Aorta (tissue), 5 donors: ENCODE results near the gene MORN1. TPM values are rescaled to one million over a fixed set of nuclear protein-coding genes. Genes with fewer than 3 reads are reported as not detected.

ENCODE experiments used
- ATAC-seq: fragments of 200-7000 bp; cut with Tn5 transposase; one replicate; pipeline ENCODE4 v1.9.1; 2022; ENCODE audit warnings: moderate library complexity; ENCODE audit not compliant: low FRiP score
- DNase-seq, 2 donors: peaks; one replicate each; pipeline ENCODE4 v3.0.0-alpha.2; 2020
- H3K27ac ChIP-seq, 2 donors: one replicate each; pipeline ENCODE4 v1.5.1; 2013; ENCODE audit warnings: low read length in 2 of 2, mild to moderate bottlenecking in 2 of 2, moderate library complexity in 2 of 2, control low read depth in 1 of 2, inconsistent platforms in 1 of 2, low read depth in 1 of 2
- H3K27me3 ChIP-seq, 2 donors: one replicate each; pipeline ENCODE4 v1.6.1; 2013; ENCODE audit warnings: control low read depth in 1 of 2, low read length in 1 of 2, mild to moderate bottlenecking in 1 of 2, moderate library complexity in 1 of 2; ENCODE audit not compliant: insufficient read depth in 2 of 2, control insufficient read depth in 1 of 2
- H3K36me3 ChIP-seq, 2 donors: one replicate each; pipeline ENCODE4 v1.6.1; 2013; ENCODE audit warnings: control low read depth in 1 of 2, low read length in 1 of 2, mild to moderate bottlenecking in 1 of 2; ENCODE audit not compliant: insufficient read depth in 2 of 2, control insufficient read depth in 1 of 2
- H3K4me1 ChIP-seq, 2 donors: one replicate each; pipeline ENCODE4 v1.6.1; 2013; ENCODE audit warnings: low read length in 2 of 2, control low read depth in 1 of 2, mild to moderate bottlenecking in 1 of 2, moderate library complexity in 1 of 2; ENCODE audit not compliant: insufficient read depth in 2 of 2, control insufficient read depth in 1 of 2
- H3K4me3 ChIP-seq, 2 donors: one replicate each; pipeline ENCODE4 v1.5.1; 2013; ENCODE audit warnings: low read length in 2 of 2, control low read depth in 1 of 2, mild to moderate bottlenecking in 1 of 2
- H3K9me3 ChIP-seq: one replicate; pipeline ENCODE4 v1.6.1; 2013; ENCODE audit warnings: mild to moderate bottlenecking, low read length; ENCODE audit not compliant: control insufficient read depth
- WGBS, 2 donors: extraction: QIAGEN DNeasy Blood & Tissue Kit; methylation state at CpG; one replicate each; pipeline ENCODE4 v1.1.7; 2013; 5-methylcytosine and 5-hydroxymethylcytosine counted together
- intact Hi-C, 2 donors: fragments of 100-400 bp; cut with DNase I; formaldehyde crosslinking; loops; one replicate each; pipeline versions ENCODE4 v1.14.2 to v1.15.0; 2022
- polyA plus RNA-seq, 2 donors: library from polyadenylated mRNA; stranded (reverse); fragments of 200-250 nt; gene quantifications; one replicate each; pipeline ENCODE4 v1.2.3, GENCODE V29; 2013
- total RNA-seq, 2 donors: library from RNA; stranded (reverse); fragmentation: NEBNext Ultra II Directional; extraction: Animal tissue kit (Norgen Biotek cat#: 25700); gene quantifications; one replicate each; pipeline ENCODE4 v1.2.1, GENCODE V29; 2021
- donor health status: healthy with polysubstance abuse.
- donor health status: Bipolar disorder and iron deficiency.
- donor health status: DM: no; HTN: no; CAD: no.
- donor health status: DM: no; HTN: no; CAD: no.
- donor health status: DM: yes; HTN: yes; CAD: no.

Gene MORN1
- total and polyA plus RNA-seq, 4 donors, result 0.50 to 12.0 (median 6.9) TPM

DNA sequence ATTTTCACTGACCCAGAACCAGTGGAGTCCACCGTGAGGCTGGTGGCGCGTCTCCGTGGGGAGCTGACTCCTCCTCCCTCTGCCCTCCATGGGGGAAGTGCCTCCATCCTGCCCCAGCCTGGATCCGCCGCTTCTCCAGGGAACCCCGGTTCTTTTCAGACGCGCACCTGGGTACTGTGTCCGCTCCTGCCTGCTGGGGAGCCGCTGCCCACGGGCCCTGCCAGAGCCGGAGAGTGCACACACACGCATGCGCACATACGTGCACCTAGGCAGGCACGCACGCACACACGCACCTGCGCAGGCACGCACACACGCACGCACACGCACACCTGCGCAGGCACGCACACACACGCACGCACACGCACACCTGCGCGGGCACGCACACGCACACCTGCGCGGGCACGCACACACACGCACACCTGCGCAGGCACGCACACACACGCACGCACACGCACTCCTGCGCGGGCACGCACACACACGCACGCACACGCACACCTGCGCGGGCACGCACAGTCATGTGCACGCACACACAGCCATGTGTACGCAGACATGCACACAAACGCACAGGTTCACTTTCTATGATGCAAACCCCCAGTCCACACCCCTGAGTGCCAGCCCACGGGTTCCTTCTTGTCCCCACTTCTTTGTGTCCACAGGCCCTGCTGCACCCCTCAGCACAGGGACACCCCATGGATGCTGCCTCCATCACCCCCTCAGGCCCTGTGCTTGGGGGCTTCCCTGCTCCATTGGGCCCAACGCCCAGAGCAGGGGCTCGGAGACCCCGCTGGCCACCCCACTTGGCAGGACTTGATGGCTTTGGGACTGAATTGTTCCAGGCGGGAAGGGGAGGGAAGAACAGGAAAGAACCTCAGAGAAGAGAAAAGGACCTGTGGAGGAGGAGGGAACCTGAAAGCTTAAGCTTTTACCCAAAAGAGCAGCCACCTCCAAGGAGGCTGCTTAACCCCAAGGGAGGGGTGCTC lies 42.7 kb downstream of the MORN1 start:
- Histone ChIP-seq H3K27me3 (no peaks in the 10 kb centered on the region), H3K36me3 (no peaks in the 10 kb centered on the region), H3K27ac (no peak overlapping the region), H3K9me3 (no peaks in the 10 kb centered on the region), H3K4me3 (no peak overlapping the region), H3K4me1 (no peaks in the 10 kb centered on the region)
- DNase-seq, result peak in 1 of 2 donors; percentile 61
- intact Hi-C loops, result no loop called here
- 87 to 95% methylated on average over 59 of the region's 59 CpGs for WGBS, 2 donors
- ATAC-seq, result no peak

GRCh38 chr1:2347896-2348295 lies 43.5 kb downstream of the MORN1 start:
- Histone ChIP-seq H3K4me1 (no peaks in the 10 kb centered on the region), H3K27me3 (no peaks in the 10 kb centered on the region), H3K4me3 (no peak overlapping the region), H3K27ac (no peak overlapping the region), H3K36me3 (no peaks in the 10 kb centered on the region), H3K9me3 (no peaks in the 10 kb centered on the region)
- ATAC-seq (no peak), DNase-seq (no peak)
- WGBS, 2 donors, result 91 to 92% methylated on average over 23 of the region's 23 CpGs
- intact Hi-C loops, result no loop called here

- ATAC-seq, result no peak
- Histone ChIP-seq H3K9me3 (no peaks in the 10 kb centered on the region), H3K4me1 (no peaks in the 10 kb centered on the region), H3K4me3 (no peak overlapping the region), H3K27me3 (no peaks in the 10 kb centered on the region), H3K27ac (no peak overlapping the region), H3K36me3 (no peaks in the 10 kb centered on the region)
- DNase-seq, result peak in 1 of 2 donors; percentile 45
- 94 to 98% methylated on average over 13 of the region's 13 CpGs for WGBS, 2 donors
- intact Hi-C loops, result no loop called here
These were observed 44.0 kb downstream of the MORN1 start for GRCh38 chr1:2347409-2347785.

DNA sequence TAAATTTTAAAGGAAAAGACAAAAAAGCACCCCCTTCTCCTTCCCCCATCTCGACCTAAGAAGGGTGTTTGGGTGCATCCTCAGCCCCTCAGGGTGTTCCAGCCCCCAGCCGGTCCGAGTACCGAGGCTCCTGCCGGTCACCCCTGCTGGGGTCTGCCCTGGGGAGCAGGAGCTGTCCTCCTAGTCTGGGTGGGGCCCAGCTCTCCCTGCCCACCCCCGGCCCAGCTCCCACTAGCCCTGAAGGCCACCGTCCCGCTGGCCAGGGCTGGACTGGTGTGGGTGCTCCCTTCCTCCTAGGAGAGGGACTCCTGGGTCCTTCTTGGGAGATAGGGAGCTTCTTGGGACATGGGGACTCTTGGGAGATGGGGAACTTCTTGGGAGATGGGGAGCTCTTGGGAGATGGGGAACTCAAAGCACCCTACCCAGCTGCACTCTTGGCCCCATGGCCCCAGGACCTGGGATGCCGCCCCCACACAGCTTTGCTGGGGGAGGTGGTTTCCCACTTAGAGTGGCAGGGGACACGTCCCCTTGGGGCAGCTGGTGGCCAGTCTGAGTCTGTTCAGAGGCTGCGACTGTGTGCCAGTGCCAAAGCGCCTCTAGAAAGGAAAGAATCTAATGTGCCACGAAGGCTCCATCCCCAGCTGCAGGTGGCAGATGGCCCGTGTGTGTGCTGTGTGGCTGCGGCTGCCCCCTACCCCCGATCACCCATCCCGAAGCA lies 44.5 kb downstream of the MORN1 start:
- ATAC-seq (no peak), DNase-seq (peak in 1 of 2 donors; percentile 48)
- H3K4me1 ChIP-seq, result no peaks in the 10 kb centered on the region
- WGBS, 2 donors, result 89 to 92% methylated on average over 17 of the region's 17 CpGs
- H3K36me3 ChIP-seq, result no peaks in the 10 kb centered on the region
- intact Hi-C loops, result no loop called here
- no peaks in the 10 kb centered on the region for H3K9me3 ChIP-seq
- no peak overlapping the region for H3K4me3 ChIP-seq
- no peak overlapping the region for H3K27ac ChIP-seq
- no peaks in the 10 kb centered on the region for H3K27me3 ChIP-seq

- no peaks in the 10 kb centered on the region for H3K4me1 ChIP-seq
- WGBS, 2 donors, result 89 to 92% methylated on average over 24 of the region's 24 CpGs
- intact Hi-C loops, result no loop called here
- no peaks in the 10 kb centered on the region for H3K27me3 ChIP-seq
- no peak for ATAC-seq
- no peaks in the 10 kb centered on the region for H3K9me3 ChIP-seq
- no peak overlapping the region for H3K4me3 ChIP-seq
- DNase-seq, result peak in 1 of 2 donors; percentile 56
- H3K27ac ChIP-seq, result no peak overlapping the region
- no peaks in the 10 kb centered on the region for H3K36me3 ChIP-seq
These were observed 45.9 kb downstream of the MORN1 start for GRCh38 chr1:2345297-2346075.

DNA sequence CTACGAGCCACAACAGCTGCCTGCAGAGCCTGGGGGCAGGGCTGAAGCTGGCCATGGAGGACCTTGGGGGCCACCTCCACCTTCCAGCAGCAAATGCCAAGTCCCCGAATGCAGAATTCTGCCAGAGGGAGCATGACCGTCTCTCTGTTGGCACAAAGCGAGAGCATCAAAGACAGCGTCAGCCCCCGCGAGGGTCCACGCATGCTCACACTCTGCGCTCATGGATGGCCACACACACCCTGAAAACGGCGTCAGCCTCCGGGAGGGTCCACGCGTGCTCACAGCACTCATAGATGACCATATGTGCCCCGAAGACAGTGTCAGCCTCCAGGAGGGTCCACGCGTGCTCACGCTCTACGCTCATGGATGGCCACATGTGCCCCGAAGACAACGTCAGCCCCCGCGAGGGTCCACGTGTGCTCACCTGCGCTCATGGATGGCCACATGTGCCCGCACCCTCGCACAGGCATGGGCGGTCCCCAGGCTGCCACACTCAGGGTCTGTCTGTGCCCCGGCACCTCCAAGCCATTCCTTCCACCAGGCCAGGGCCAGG lies 46.5 kb downstream of the MORN1 start:
- WGBS, 2 donors, result 94% methylated on average over 29 of the region's 29 CpGs
- Histone ChIP-seq H3K27ac (no peak overlapping the region), H3K9me3 (no peaks in the 10 kb centered on the region), H3K4me1 (no peaks in the 10 kb centered on the region), H3K4me3 (no peak overlapping the region), H3K27me3 (no peaks in the 10 kb centered on the region), H3K36me3 (no peaks in the 10 kb centered on the region)
- no peak for ATAC-seq
- intact Hi-C loops, result no loop called here
- DNase-seq, result peak; percentile 24 to 66

- Histone ChIP-seq H3K9me3 (no peaks in the 10 kb centered on the region), H3K4me1 (no peaks in the 10 kb centered on the region), H3K27me3 (no peaks in the 10 kb centered on the region), H3K36me3 (no peaks in the 10 kb centered on the region), H3K4me3 (no peak overlapping the region), H3K27ac (no peak overlapping the region)
- intact Hi-C loops, result no loop called here
- DNase-seq (peak; percentile 43 to 71), ATAC-seq (no peak)
- WGBS, 2 donors, result 96 to 99% methylated on average over 24 of the region's 24 CpGs
These were observed 47.2 kb downstream of the MORN1 start for GRCh38 chr1:2344121-2344681.
